Measurements from ENCODE around the gene TRAF3IP3. TPM values are rescaled to one million over a fixed set of nuclear protein-coding genes. Genes with fewer than 3 reads are reported as not detected.

The TRAF3IP3 gene
- total and polyA plus RNA-seq, 2 experiments from 2014 or later: 0.99 to 1.3 TPM

GRCh38 chr1:209710847-209711246, 45.0 kb upstream of the TRAF3IP3 start:
- no peaks in the 10 kb centered on the region for H3K36me3 ChIP-seq
- no peaks in the 10 kb centered on the region for H3K4me1 ChIP-seq (ENCODE audit: low read depth)
- no peak for DNase-seq (ENCODE audit: low read depth in 1 of 2, low spot score in 1 of 2)
- no peak overlapping the region for H3K4me3 ChIP-seq
- no peaks in the 10 kb centered on the region for H3K9me3 ChIP-seq (ENCODE audit: low read depth)
- TF ChIP-seq, protein P1, sequence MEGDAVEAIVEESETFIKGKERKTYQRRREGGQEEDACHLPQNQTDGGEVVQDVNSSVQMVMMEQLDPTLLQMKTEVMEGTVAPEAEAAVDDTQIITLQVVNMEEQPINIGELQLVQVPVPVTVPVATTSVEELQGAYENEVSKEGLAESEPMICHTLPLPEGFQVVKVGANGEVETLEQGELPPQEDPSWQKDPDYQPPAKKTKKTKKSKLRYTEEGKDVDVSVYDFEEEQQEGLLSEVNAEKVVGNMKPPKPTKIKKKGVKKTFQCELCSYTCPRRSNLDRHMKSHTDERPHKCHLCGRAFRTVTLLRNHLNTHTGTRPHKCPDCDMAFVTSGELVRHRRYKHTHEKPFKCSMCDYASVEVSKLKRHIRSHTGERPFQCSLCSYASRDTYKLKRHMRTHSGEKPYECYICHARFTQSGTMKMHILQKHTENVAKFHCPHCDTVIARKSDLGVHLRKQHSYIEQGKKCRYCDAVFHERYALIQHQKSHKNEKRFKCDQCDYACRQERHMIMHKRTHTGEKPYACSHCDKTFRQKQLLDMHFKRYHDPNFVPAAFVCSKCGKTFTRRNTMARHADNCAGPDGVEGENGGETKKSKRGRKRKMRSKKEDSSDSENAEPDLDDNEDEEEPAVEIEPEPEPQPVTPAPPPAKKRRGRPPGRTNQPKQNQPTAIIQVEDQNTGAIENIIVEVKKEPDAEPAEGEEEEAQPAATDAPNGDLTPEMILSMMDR (IDR thresholded peaks at IDR 0.05; ENCODE audit: low read depth, low read length): no peak
- no peaks in the 10 kb centered on the region for H3K27me3 ChIP-seq
- no peak overlapping the region for H3K27ac ChIP-seq

- TF ChIP-seq, protein P1 (IDR thresholded peaks at IDR 0.05; ENCODE audit: low read depth, low read length): no peak
- no peak for DNase-seq (ENCODE audit: low read depth in 1 of 2, low spot score in 1 of 2)
- Histone ChIP-seq H3K4me3 (no peak overlapping the region), H3K4me1 (ENCODE audit: low read depth) (no peaks in the 10 kb centered on the region), H3K27ac (no peak overlapping the region), H3K36me3 (no peaks in the 10 kb centered on the region), H3K27me3 (peaks cover 3% of the 10 kb centered on the region), H3K9me3 (ENCODE audit: low read depth) (no peaks in the 10 kb centered on the region)
Observed at GRCh38 chr1:209714338-209714737, 41.5 kb upstream of the TRAF3IP3 start.

GRCh38 chr1:209715314-209715713, 40.5 kb upstream of the TRAF3IP3 start:
- no peak overlapping the region for H3K4me3 ChIP-seq
- no peaks in the 10 kb centered on the region for H3K9me3 ChIP-seq (ENCODE audit: low read depth)
- H3K36me3 ChIP-seq: no peaks in the 10 kb centered on the region
- no peaks in the 10 kb centered on the region for H3K4me1 ChIP-seq (ENCODE audit: low read depth)
- H3K27me3 ChIP-seq: peaks cover 3% of the 10 kb centered on the region
- no peak for DNase-seq (ENCODE audit: low read depth in 1 of 2, low spot score in 1 of 2)
- H3K27ac ChIP-seq: no peak overlapping the region
- TF ChIP-seq, protein P1 (IDR thresholded peaks at IDR 0.05; ENCODE audit: low read depth, low read length): no peak

- Histone ChIP-seq H3K36me3 (no peaks in the 10 kb centered on the region), H3K27me3 (peaks cover 3% of the 10 kb centered on the region), H3K4me1 (ENCODE audit: low read depth) (no peaks in the 10 kb centered on the region), H3K27ac (no peak overlapping the region), H3K9me3 (ENCODE audit: low read depth) (no peaks in the 10 kb centered on the region), H3K4me3 (no peak overlapping the region)
- TF ChIP-seq, protein P1 (IDR thresholded peaks at IDR 0.05; ENCODE audit: low read depth, low read length): no peak
- DNase-seq (ENCODE audit: low read depth in 1 of 2, low spot score in 1 of 2): no peak
Observed at GRCh38 chr1:209717818-209718217, 38.0 kb upstream of the TRAF3IP3 start.

- H3K27ac ChIP-seq: no peak overlapping the region
- no peak overlapping the region for H3K4me3 ChIP-seq
- DNase-seq (ENCODE audit: low read depth in 1 of 2, low spot score in 1 of 2): peak in 1 of 2 donors; percentile 56
- H3K4me1 ChIP-seq (ENCODE audit: low read depth): no peaks in the 10 kb centered on the region
- no peaks in the 10 kb centered on the region for H3K9me3 ChIP-seq (ENCODE audit: low read depth)
- peaks cover 3% of the 10 kb centered on the region for H3K27me3 ChIP-seq
- TF ChIP-seq, protein P1 (IDR thresholded peaks at IDR 0.05; ENCODE audit: low read depth, low read length): no peak
- no peaks in the 10 kb centered on the region for H3K36me3 ChIP-seq
Observed at GRCh38 chr1:209720326-209720725, 35.5 kb upstream of the TRAF3IP3 start.

DNA sequence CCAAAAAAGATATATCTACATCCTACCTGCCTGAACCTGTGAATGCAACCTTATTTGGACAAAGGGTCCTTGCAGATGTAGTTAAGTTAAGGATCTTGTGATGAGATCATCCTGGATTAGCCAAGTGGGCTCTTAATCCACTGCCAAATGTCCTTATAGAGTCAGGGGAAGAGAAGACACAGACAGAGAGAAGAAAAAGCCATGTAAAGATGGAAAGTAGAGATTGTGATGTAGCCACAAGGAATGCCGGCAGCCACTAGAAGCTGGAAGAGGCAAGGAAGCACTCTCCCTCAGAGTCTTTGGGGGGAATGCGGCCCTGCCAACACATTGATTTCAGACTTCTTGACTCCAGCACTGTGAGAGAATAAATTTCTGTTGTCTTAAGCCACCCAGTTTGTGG, 35.0 kb upstream of the TRAF3IP3 start:
- H3K27me3 ChIP-seq: peaks cover 3% of the 10 kb centered on the region
- no peak overlapping the region for H3K27ac ChIP-seq
- TF ChIP-seq, protein P1 (IDR thresholded peaks at IDR 0.05; ENCODE audit: low read depth, low read length): no peak
- no peaks in the 10 kb centered on the region for H3K36me3 ChIP-seq
- H3K9me3 ChIP-seq (ENCODE audit: low read depth): no peaks in the 10 kb centered on the region
- H3K4me3 ChIP-seq: no peak overlapping the region
- H3K4me1 ChIP-seq (ENCODE audit: low read depth): no peaks in the 10 kb centered on the region
- no peak for DNase-seq (ENCODE audit: low read depth in 1 of 2, low spot score in 1 of 2)
